GM18907 (cell line): Measurements from ENCODE around the gene CFAP298.
"Not testable (repeated sequence)": the region's sequence is repeated elsewhere in the genome, so short reads cannot be mapped to it uniquely, and the experiment has no call there.

Experiments
- ATAC-seq: cut with Tn5 transposase; IDR thresholded peaks from one replicate; pipeline ENCODE4 v1.9.1; 2021; ENCODE audit warnings: mild to moderate bottlenecking, moderate library complexity; ENCODE audit not compliant: unreplicated experiment

The CFAP298 gene

GRCh38 chr21:32569261-32570230 is 42.6 kb downstream of the CFAP298 start:
- ATAC-seq = peak; percentile 92

DNA sequence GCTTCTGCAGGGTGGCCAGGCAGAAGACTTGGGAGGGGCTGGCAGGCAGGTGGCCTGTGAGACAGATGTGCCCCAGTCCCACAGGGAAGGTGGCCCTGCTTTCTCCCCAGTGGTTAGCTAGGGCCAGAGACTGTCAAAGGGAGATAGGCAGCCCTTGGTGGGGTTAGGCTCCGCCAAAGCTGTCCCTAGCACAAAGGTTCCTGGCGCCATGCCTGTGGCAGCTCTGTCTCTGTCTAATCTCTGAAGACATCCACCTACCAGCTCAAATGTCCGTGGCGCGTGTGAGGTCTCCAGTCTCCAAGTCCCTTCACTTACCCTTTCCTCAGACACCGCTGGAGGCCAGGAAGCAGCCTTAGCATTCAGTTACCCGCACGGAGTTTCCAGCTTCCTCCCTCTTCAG is 44.6 kb downstream of the CFAP298 start:
- ATAC-seq = no peak

- no peak for ATAC-seq
These were observed 45.3 kb downstream of the CFAP298 start for GRCh38 chr21:32566741-32567389.

DNA sequence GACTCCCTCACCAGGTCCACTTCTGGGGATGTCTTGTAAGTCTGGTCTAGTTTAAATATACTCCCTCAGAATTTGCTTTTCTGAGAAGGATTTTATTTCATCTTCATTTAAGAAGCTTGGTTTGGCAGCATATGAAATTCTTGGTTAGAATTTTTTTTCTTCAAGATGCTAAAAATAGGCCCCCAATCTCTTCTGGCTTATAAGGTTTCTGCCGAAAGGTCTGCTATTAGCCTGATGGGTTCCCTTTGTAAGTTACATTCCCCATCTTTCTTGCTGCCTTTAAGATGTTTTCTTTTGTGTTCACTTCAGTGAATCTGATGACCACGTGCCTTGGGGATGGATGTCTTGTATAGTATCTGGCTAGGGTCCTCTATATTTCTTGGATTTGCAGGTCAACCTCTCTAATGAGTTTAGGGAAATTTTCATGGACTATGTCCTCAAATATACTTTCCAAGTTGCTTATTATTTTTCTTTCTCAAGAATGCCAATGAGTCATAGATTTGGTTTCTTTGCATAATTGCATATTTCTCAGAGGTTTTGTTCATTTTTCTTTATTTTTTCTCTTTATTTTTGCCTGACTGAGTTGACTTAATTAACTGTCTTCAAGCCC is 46.2 kb downstream of the CFAP298 start:
- ATAC-seq = no peak

- no peak for ATAC-seq
These were observed 49.3 kb downstream of the CFAP298 start for GRCh38 chr21:32562915-32563314.

DNA sequence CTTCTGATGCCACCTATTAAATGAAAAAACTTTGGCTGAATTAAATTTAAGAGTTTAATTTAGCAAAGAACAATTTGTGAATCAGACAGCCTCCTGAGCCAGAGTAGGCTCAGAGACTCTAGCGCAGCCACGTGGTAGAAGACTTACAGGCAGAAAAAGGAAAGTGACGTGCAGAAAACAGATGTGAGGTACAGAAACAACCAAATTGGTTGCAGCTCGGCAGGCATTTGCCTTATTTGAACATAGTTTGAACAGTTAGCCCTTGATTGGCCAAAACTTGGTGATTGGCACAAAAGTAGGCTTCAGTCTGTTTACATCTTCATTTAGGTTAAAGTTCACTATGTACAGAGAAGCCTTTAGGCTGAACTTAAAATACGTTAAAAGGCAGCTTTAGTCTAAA is 49.8 kb downstream of the CFAP298 start:
- no peak for ATAC-seq

GRCh38 chr21:32561476-32561875 is 50.7 kb downstream of the CFAP298 start:
- ATAC-seq = not testable (repeated sequence)

- ATAC-seq = no peak
These were observed 51.3 kb downstream of the CFAP298 start for GRCh38 chr21:32560896-32561295.

DNA sequence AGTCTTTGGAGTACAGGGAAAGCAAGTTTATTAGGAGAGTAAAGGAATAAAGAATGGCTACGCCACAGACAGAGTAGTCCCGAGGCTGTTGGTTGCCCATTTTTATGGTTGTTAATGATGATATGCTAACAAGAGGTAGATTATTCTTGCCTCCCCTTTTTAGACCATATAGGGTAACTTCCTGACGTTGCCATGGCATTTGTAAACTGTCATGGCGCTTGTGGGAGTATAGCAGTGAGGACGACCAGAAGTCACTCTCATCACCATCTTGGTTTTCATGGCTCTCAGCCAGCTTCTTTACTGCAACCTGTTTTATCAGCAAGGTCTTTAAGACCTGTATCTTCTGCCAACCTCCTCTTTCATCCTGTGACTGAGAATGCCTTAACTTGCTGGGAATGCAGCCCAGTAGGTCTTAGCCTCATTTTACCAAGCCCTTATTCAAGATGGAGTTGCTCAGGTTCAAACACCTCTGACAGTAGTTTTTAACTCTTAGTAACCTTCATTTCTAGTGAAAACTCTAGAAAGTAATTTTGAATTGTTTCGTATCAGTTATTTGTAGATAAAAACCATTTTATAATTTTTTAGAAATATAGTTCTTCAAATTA is 53.1 kb downstream of the CFAP298 start:
- no peak for ATAC-seq

- ATAC-seq = no peak
These were observed 54.1 kb downstream of the CFAP298 start for GRCh38 chr21:32558106-32558505.

DNA sequence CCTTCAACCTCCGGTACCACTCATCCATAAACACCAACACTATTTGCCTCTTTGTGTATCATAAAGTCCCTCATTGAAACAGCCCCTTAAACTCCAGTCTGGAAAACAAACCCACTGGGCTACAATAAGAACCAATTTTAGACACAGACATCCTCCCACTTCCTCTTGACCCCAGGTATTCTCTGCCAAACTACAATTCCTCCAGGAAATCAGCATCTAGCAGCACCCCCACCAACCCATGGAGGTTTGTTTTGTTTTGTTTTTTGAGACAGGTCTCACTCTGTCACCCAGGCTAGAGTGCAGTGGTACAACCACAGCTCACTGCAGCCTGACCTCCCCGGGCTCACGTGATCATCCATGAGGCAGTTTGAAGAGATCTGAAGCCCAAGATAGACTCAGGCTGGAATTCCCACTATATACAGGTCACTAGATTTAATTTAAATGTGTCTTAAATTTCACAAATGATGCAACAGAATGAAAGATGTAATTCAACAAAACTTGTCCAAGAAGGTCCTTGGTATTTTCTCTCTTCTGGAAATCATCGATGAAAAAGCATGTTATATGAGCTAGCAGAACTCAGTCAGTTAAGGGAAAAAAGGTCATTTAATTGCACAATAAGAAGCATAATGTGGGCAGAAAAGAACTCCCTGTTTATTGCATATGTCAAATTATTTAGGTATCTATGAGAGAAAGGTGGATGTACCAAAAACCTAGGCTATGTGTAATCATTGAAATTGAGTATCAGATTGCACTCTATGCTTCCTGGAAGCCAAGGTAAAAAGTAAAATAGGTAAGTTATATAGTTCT is 57.1 kb downstream of the CFAP298 start:
- no peak for ATAC-seq

- no peak for ATAC-seq
These were observed 62.3 kb downstream of the CFAP298 start for GRCh38 chr21:32549886-32550285.

DNA sequence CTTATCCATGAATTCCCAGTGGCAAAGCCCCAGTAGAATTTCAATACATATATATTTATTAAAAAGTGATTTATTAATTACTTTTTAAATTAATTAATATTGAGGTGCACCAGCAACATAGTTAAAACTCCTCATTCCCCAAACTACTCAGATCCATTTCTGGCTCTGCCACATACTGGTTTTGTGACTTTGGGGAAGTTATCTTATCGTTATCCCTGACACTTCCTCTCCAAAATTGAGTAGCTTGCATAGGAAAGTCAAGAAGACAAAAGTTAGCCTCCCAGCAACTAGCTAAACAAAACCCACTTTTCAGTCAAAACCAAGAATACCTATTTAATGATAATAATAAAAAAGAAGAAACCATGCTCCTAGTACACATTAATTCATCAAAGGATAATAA is 62.7 kb downstream of the CFAP298 start:
- ATAC-seq = no peak
